Gastroesophageal sphincter (tissue), 4 donors: ENCODE measurements around the gene SORL1-AS1.

Source experiments
- ATAC-seq: fragments of 150-250 bp; one replicate; pipeline ENCODE4 v1.9.1; 2016; ENCODE audit warnings: mild to moderate bottlenecking, moderate library complexity
- H3K27ac ChIP-seq, 4 donors: fragments of 200-600 bp; sonication (generic) in 3 of 4; 1 replicate in 3 of 4; 2 replicates in 1 of 4; pipeline ENCODE4 v1.5.1; 2016 to 2019
- H3K27me3 ChIP-seq: fragments of 200-600 bp; sonication (generic); one replicate; pipeline ENCODE4 v1.5.1; 2019
- H3K36me3 ChIP-seq, 2 donors: fragments of 200-600 bp; sonication (generic); one replicate each; pipeline ENCODE4 v1.5.1; 2019; ENCODE audit warnings: control low read depth in 1 of 2
- H3K4me1 ChIP-seq, 3 donors: fragments of 200-600 bp; sonication (generic); 1 replicate in 2 of 3; 2 replicates in 1 of 3; pipeline ENCODE4 v1.5.1; 2016 to 2019; ENCODE audit warnings: control low read depth in 2 of 3
- H3K4me3 ChIP-seq, 2 donors: fragments of 200-600 bp; sonication (generic); one replicate each; pipeline ENCODE4 v1.5.1; 2019; ENCODE audit warnings: mild to moderate bottlenecking in 1 of 2, moderate library complexity in 1 of 2
- H3K9me3 ChIP-seq, 3 donors: fragments of 200-600 bp; sonication (generic); one replicate each; pipeline ENCODE4 v1.5.1; 2017 to 2019; ENCODE audit warnings: control low read depth in 2 of 3
- EP300 ChIP-seq: sonication (generic); formaldehyde crosslinking; IDR thresholded peaks from one replicate; pipeline ENCODE4 v1.6.1; 2017; ENCODE audit warnings: antibody characterized with exemption, mild to moderate bottlenecking
- POLR2A ChIP-seq, 2 donors: fragments of 450-650 bp; IDR thresholded peaks; one replicate each; pipeline ENCODE4 v1.6.1; 2017; ENCODE audit warnings: antibody characterized with exemption in 2 of 2, mild to moderate bottlenecking in 2 of 2, moderate library complexity in 1 of 2
- POLR2AphosphoS5 ChIP-seq: sonication (generic); formaldehyde crosslinking; IDR thresholded peaks from one replicate; pipeline ENCODE4 v1.6.1; 2017; ENCODE audit warnings: antibody characterized with exemption
- WGBS, 2 donors: methylation state at CpG; one replicate each; pipeline ENCODE4 v1.1.5; 2018; ENCODE audit warnings: low coverage in 1 of 2; 5-methylcytosine and 5-hydroxymethylcytosine counted together
- TF ChIP-seq, protein P1 (sequence below), 4 experiments: fragments of 200-600 bp in 2 of 4; fragments of 450-650 bp in 2 of 4; sonication (generic) in 1 of 4; IDR thresholded peaks; one replicate each; pipeline ENCODE4 v1.5.1; 2017 to 2019; ENCODE audit warnings: antibody characterized with exemption in 4 of 4, mild to moderate bottlenecking in 2 of 4, moderate library complexity in 2 of 4

The SORL1-AS1 gene

DNA sequence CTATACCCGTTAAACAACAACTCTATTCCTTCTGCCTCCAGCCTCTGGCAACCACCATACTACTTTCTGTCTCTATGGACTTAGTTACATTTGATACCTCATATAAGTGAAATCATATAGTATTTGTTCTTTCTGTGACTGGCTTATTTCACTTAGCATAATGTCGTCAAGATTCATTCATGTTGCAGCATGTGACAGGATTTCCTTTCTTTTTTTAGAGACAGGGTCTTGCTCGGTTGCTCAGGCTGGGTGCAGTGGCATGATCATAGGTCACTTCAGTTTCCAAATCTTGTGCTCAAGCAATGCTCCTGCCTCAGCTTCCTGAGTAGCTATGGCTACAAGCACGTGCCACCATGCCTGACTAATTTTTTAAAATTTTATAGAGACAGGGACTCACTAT lies 30.1 kb downstream of the SORL1-AS1 start:
- Histone ChIP-seq H3K36me3 (no peaks in the 10 kb centered on the region), H3K4me3 (no peak overlapping the region), H3K27me3 (peaks cover 5% of the 10 kb centered on the region), H3K4me1 (peaks cover 0 to 18% (median 0%) of the 10 kb centered on the region in 3 donors), H3K27ac (no peak overlapping the region), H3K9me3 (no peaks in the 10 kb centered on the region)
- TF ChIP-seq POLR2A (IDR thresholded peaks at IDR 0.05), result no peak
- TF ChIP-seq, protein P1, sequence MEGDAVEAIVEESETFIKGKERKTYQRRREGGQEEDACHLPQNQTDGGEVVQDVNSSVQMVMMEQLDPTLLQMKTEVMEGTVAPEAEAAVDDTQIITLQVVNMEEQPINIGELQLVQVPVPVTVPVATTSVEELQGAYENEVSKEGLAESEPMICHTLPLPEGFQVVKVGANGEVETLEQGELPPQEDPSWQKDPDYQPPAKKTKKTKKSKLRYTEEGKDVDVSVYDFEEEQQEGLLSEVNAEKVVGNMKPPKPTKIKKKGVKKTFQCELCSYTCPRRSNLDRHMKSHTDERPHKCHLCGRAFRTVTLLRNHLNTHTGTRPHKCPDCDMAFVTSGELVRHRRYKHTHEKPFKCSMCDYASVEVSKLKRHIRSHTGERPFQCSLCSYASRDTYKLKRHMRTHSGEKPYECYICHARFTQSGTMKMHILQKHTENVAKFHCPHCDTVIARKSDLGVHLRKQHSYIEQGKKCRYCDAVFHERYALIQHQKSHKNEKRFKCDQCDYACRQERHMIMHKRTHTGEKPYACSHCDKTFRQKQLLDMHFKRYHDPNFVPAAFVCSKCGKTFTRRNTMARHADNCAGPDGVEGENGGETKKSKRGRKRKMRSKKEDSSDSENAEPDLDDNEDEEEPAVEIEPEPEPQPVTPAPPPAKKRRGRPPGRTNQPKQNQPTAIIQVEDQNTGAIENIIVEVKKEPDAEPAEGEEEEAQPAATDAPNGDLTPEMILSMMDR (IDR thresholded peaks at IDR 0.05), result no peak
- no peak for TF ChIP-seq EP300
- TF ChIP-seq POLR2AphosphoS5, result no peak
- 46 to 47% methylated on average over 4 of the region's 4 CpGs for whole genome bisulfite sequencing, 2 donors
- no peak for ATAC-seq

DNA sequence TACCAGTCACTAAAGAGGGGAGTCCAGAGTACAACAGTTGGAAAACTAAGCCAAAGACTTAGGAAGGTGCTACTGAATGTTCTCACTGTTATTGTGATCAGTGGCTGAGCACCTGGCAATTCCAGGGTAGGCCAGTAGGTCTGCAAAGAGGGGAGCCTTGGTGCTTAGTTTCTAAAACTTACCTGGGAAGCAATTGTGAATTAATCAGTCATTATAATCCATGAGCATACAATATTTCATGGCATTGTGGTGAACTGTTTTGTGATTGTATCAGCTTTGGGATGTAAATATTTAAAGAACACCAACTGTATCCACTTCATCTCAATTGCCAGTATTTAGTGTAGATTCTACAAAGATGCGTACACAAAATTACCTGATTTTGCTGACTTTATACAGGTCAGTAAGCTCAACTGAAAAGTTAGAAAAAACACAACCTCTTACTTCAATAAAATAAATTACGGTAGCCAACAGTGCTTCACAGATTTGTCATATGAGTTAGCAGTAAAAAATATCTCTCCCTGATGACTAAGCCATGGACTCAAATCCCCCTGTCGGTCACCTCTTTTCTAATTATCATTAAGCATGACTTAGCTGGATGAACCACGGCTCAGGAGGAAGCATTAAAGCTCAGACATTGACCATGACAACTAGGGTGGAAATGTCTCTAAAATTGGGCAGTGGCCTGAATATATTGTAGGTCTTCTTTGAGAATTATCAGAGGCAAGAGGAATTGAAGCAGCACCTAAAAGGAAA lies 31.4 kb downstream of the SORL1-AS1 start:
- Histone ChIP-seq H3K27me3 (no peaks in the 10 kb centered on the region), H3K9me3 (no peaks in the 10 kb centered on the region), H3K27ac (no peak overlapping the region), H3K4me1 (peaks cover 0 to 18% (median 7%) of the 10 kb centered on the region in 3 donors), H3K36me3 (no peaks in the 10 kb centered on the region), H3K4me3 (no peak overlapping the region)
- WGBS, 2 donors, result 61 to 77% methylated on average over 3 to 4 of the region's 4 CpGs
- TF ChIP-seq POLR2A (IDR thresholded peaks at IDR 0.05) (no peak), POLR2AphosphoS5 (no peak), EP300 (no peak)
- TF ChIP-seq, protein P1 (IDR thresholded peaks at IDR 0.05), result no peak
- ATAC-seq, result no peak

DNA sequence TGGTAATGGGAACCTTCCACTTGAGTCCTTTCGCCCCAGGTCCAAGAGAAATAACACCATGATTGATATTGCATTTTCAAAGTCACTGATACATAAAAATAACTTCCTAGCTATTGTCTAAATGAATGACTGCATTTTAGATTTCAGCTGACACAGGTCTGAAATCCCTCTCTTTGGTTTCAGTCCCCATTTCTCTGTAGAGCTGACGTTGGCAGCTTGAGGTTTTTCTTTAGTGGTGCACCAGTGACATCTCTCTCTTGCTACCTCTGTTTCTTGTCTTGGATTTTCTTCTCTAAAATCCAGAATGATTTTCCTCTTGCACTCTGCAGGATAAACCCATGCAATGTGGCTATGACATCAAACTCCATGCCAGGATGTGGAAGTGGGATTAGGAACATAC lies 32.4 kb downstream of the SORL1-AS1 start:
- 82 to 100% methylated on average over 2 of the region's 2 CpGs for WGBS, 2 donors
- no peak for ATAC-seq
- H3K36me3 ChIP-seq, result no peaks in the 10 kb centered on the region
- no peaks in the 10 kb centered on the region for H3K27me3 ChIP-seq
- H3K27ac ChIP-seq, result no peak overlapping the region
- peaks cover 0 to 27% (median 15%) of the 10 kb centered on the region in 3 donors for H3K4me1 ChIP-seq
- H3K4me3 ChIP-seq, result no peak overlapping the region
- no peak for TF ChIP-seq EP300
- TF ChIP-seq POLR2AphosphoS5, result no peak
- no peak for TF ChIP-seq POLR2A (IDR thresholded peaks at IDR 0.05)
- TF ChIP-seq, protein P1 (IDR thresholded peaks at IDR 0.05), result no peak
- H3K9me3 ChIP-seq, result no peaks in the 10 kb centered on the region

DNA sequence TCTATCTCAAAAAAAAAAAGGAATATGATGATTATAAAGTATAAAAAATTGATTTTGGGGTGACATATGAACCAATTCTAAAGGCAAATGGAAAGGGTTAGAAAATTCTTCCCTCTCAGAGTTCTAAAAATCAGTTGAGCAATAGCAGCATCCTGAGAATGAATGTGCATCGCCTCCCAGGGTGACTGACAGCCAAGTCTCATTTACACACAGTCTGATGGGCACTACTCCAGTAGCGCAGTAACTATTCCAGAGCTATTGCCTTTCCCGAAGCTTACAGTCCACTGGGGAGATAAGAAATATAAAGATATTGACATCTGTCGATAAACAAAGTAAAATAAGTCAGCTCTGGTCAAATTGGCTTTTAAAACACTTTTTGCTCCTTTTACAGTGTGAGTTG lies 32.9 kb downstream of the SORL1-AS1 start:
- Histone ChIP-seq H3K27ac (no peak overlapping the region), H3K36me3 (no peaks in the 10 kb centered on the region), H3K9me3 (no peaks in the 10 kb centered on the region), H3K4me1 (peaks cover 0 to 31% (median 15%) of the 10 kb centered on the region in 3 donors), H3K27me3 (no peaks in the 10 kb centered on the region), H3K4me3 (no peak overlapping the region)
- WGBS, 2 donors, result 80 to 91% methylated on average over 4 of the region's 4 CpGs
- ATAC-seq, result no peak
- TF ChIP-seq POLR2AphosphoS5 (no peak), POLR2A (IDR thresholded peaks at IDR 0.05) (no peak), EP300 (no peak)
- TF ChIP-seq, protein P1 (IDR thresholded peaks at IDR 0.05), result no peak

DNA sequence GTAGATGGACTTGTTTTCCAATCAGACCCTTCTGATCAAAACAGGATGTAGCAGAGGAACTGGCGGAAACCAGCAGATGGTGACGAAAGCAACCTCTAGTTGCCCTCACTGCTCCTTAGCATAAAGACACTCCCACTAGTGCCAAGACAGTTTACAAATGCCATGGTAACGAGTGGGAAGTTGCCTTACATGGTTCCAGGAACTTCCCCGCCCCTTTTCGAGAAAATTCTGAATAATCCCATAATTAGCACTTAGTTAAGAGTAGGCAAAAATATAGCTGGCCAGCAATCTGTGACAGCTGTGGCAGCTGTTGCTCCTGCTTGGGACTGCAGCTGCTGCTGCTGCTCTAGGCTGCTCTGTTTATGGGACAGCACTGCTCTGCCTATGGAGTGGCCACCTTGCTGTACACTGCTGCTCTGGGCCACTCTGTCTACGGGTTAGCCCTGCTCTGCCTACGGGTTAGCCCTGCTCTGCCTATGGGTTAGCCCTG lies 34.1 kb downstream of the SORL1-AS1 start:
- H3K4me1 ChIP-seq, result peaks cover 0 to 31% (median 15%) of the 10 kb centered on the region in 3 donors
- no peak for ATAC-seq
- no peak overlapping the region for H3K4me3 ChIP-seq
- 78% methylated on average over 3 to 4 of the region's 7 CpGs for WGBS, 2 donors
- TF ChIP-seq, protein P1 (IDR thresholded peaks at IDR 0.05), result no peak
- no peaks in the 10 kb centered on the region for H3K9me3 ChIP-seq
- no peak overlapping the region for H3K27ac ChIP-seq
- no peaks in the 10 kb centered on the region for H3K36me3 ChIP-seq
- no peaks in the 10 kb centered on the region for H3K27me3 ChIP-seq
